IMR-90 (cell line): ENCODE measurements around the gene RNU1-1. TPM values are rescaled to one million over a fixed set of nuclear protein-coding genes. Genes with fewer than 3 reads are reported as not detected.
"Not testable (repeated sequence)": the region's sequence is repeated elsewhere in the genome, so short reads cannot be mapped to it uniquely, and the experiment has no call there.

Experiments
- ATAC-seq: fragments of 200-7000 bp; cut with Tn5 transposase; 2 replicates; pipeline ENCODE4 v1.9.1; 2020; ENCODE audit warnings: low read depth, mild to moderate bottlenecking, moderate library complexity
- BruUV-seq: library from RNA; stranded (reverse); fragments of 400-500 nt; replicated peaks from 2 replicates; lab custom pipeline; 2021; lab: Mats Ljungman, UMichigan
- CTCF ChIA-PET: fragments of 300-600 bp; formaldehyde crosslinking; extraction: SDS; loops from one replicate; lab custom pipeline; 2021; ENCODE audit warnings: antibody characterized with exemption; lab: Yijun Ruan, JAX
- POLR2A ChIA-PET: fragments of 300-600 bp; sonication (Branson Sonifier 250); formaldehyde crosslinking; loops from one replicate; lab custom pipeline; 2022; ENCODE audit warnings: antibody characterized with exemption; ENCODE audit not compliant: unreplicated experiment; lab: Charles Lee
- DNase-seq: peaks from one replicate; pipeline ENCODE4 v3.0.0; 2013
- H2AFZ ChIP-seq: replicated peaks from 2 replicates; pipeline ENCODE3; 2013; ENCODE audit warnings: low read length, mild to moderate bottlenecking; ENCODE audit not compliant: poor library complexity
- H2AK5ac ChIP-seq: 2 replicates; pipeline ENCODE4 v1.6.1; 2013; ENCODE audit warnings: low read depth, low read length, inconsistent platforms
- H2AK9ac ChIP-seq: replicated peaks from 2 replicates; pipeline ENCODE3; 2013; ENCODE audit warnings: mild to moderate bottlenecking, low read depth, low read length, moderate library complexity; ENCODE audit not compliant: poor library complexity
- H2BK120ac ChIP-seq: 2 replicates; pipeline ENCODE4 v1.6.1; 2013; ENCODE audit warnings: low read depth, low read length, inconsistent platforms
- H2BK15ac ChIP-seq: 3 replicates; pipeline ENCODE4 v1.6.1; 2013; ENCODE audit warnings: low read depth, low read length, inconsistent platforms
- H2BK20ac ChIP-seq: 2 replicates; pipeline ENCODE4 v1.6.1; 2013; ENCODE audit warnings: low read depth, mild to moderate bottlenecking, inconsistent platforms, low read length, moderate library complexity
- H2BK5ac ChIP-seq: 2 replicates; pipeline ENCODE4 v1.6.1; 2013; ENCODE audit warnings: mild to moderate bottlenecking, low read depth, low read length, inconsistent platforms; ENCODE audit not compliant: poor library complexity, severe bottlenecking
- H3K14ac ChIP-seq: replicated peaks from 2 replicates; pipeline ENCODE4 v1.6.1; 2013; ENCODE audit warnings: low read depth, low read length, inconsistent platforms
- H3K18ac ChIP-seq: 2 replicates; pipeline ENCODE4 v1.6.1; 2013; ENCODE audit warnings: low read depth, low read length, control low read depth
- H3K23ac ChIP-seq: 2 replicates; pipeline ENCODE4 v1.6.1; 2013; ENCODE audit warnings: low read depth, low read length, inconsistent platforms
- H3K27ac ChIP-seq: 2 replicates; pipeline ENCODE4 v1.5.1; 2013; ENCODE audit warnings: mild to moderate bottlenecking, control low read depth, low read length; ENCODE audit not compliant: insufficient read depth
- H3K27me3 ChIP-seq: 2 replicates; pipeline ENCODE4 v1.6.1; 2013; ENCODE audit warnings: low read length; ENCODE audit not compliant: control insufficient read depth, insufficient read depth
- H3K36me3 ChIP-seq: 2 replicates; pipeline ENCODE4 v1.6.1; 2013; ENCODE audit warnings: low read length, mixed read lengths; ENCODE audit not compliant: control insufficient read depth, insufficient read depth
- H3K4ac ChIP-seq: 2 replicates; pipeline ENCODE4 v1.6.1; 2013; ENCODE audit warnings: low read depth, low read length, inconsistent platforms
- H3K4me1 ChIP-seq: 2 replicates; pipeline ENCODE4 v1.6.1; 2013; ENCODE audit warnings: low read length, mixed read lengths; ENCODE audit not compliant: control insufficient read depth, insufficient read depth
- H3K4me2 ChIP-seq: 2 replicates; pipeline ENCODE4 v1.6.1; 2013; ENCODE audit warnings: low read depth, mild to moderate bottlenecking, control low read depth, low read length, moderate library complexity
- H3K4me3 ChIP-seq: 2 replicates; pipeline ENCODE4 v1.5.1; 2013; ENCODE audit warnings: low read depth, mild to moderate bottlenecking, control low read depth, low read length, moderate library complexity; ENCODE audit not compliant: insufficient read depth
- H3K56ac ChIP-seq: 2 replicates; pipeline ENCODE4 v1.6.1; 2013; ENCODE audit warnings: low read length, inconsistent platforms; ENCODE audit not compliant: insufficient read depth; ENCODE audit errors: extremely low read depth
- H3K79me1 ChIP-seq, 2 experiments: 2 replicates each; pipeline ENCODE4 v1.6.1; 2013; ENCODE audit warnings: low read length in 2 of 2, inconsistent platforms in 1 of 2, low read depth in 1 of 2
- H3K9ac ChIP-seq: 2 replicates; pipeline ENCODE4 v1.6.1; 2013; ENCODE audit warnings: low read depth, low read length, control low read depth
- H3K9me1 ChIP-seq: 2 replicates; pipeline ENCODE4 v1.6.1; 2013; ENCODE audit warnings: low read length, inconsistent platforms; ENCODE audit not compliant: insufficient read depth
- H3K9me3 ChIP-seq: 2 replicates; pipeline ENCODE4 v1.6.1; 2013; ENCODE audit warnings: low read length; ENCODE audit not compliant: control insufficient read depth, insufficient read depth
- H4K20me1 ChIP-seq: 2 replicates; pipeline ENCODE4 v1.6.1; 2013; ENCODE audit warnings: low read length, inconsistent platforms; ENCODE audit not compliant: insufficient read depth
- H4K5ac ChIP-seq: 2 replicates; pipeline ENCODE4 v1.6.1; 2013; ENCODE audit warnings: mild to moderate bottlenecking, low read depth, low read length, control low read depth
- H4K8ac ChIP-seq, 2 experiments: 2 replicates each; pipeline ENCODE4 v1.6.1; 2013; ENCODE audit warnings: low read depth in 2 of 2, low read length in 2 of 2, control low read depth in 1 of 2, inconsistent platforms in 1 of 2
- H4K91ac ChIP-seq: 2 replicates; pipeline ENCODE4 v1.6.1; 2013; ENCODE audit warnings: low read depth, low read length, inconsistent platforms; ENCODE audit not compliant: insufficient read depth
- WGBS, 2 experiments: methylation state at CpG; one replicate each; pipeline versions ENCODE4 v1.1.5 to v1.1.7; 2013; ENCODE audit warnings: missing lambda C conversion rate in 2 of 2; ENCODE audit not compliant: insufficient read length in 1 of 2; ENCODE audit errors: extremely low coverage in 2 of 2; 5-methylcytosine and 5-hydroxymethylcytosine counted together
- dilution Hi-C: fragments of 300-500 bp; cut with HindIII; formaldehyde crosslinking; loops from one replicate; pipeline ENCODE4 v1.14.3; 2018; ENCODE audit warnings: low sequenced_read_pairs; ENCODE audit not compliant: unreplicated experiment
- in situ Hi-C: fragments of 300-500 bp; cut with MboI; formaldehyde crosslinking; loops from 3 replicates; pipeline ENCODE4 v1.14.3; 2019; ENCODE audit warnings: low sequenced_read_pairs, inconsistent platforms, mixed read lengths
- intact Hi-C: fragments of 100-400 bp; cut with micrococcal nuclease; formaldehyde crosslinking; loops from 2 replicates; pipeline ENCODE4 v1.10.0; 2022
- polyA plus RNA-seq, 3 experiments: library from polyadenylated mRNA; depleted of rRNA; stranded (reverse); fragments of >200 nt; gene quantifications; 2 replicates each; pipeline ENCODE4 v1.2.3, GENCODE V29; 2012; ENCODE audit warnings: low replicate concordance in 1 of 3
- total RNA-seq: library from RNA; depleted of rRNA; stranded (reverse); fragments of >200 nt; gene quantifications from 2 replicates; pipeline ENCODE4 v1.2.3, GENCODE V29; 2012

The RNU1-1 gene
- total and polyA plus RNA-seq, 2 of the 4 experiments (the other 2 are of a cell fraction): under 0.01 TPM; not detected in 1

- peaks cover 0 to 21% of the 10 kb centered on the region in 2 experiments; a peak in 1 of 4 replicates for H3K79me1 ChIP-seq
- H3K4me2 ChIP-seq, in situ Hi-C loops, H2AK9ac ChIP-seq, CTCF ChIA-PET, H4K5ac ChIP-seq, H3K18ac ChIP-seq, H4K91ac ChIP-seq, H3K23ac ChIP-seq, intact Hi-C loops, H3K4ac ChIP-seq, H3K56ac ChIP-seq, H2AFZ ChIP-seq, H3K14ac ChIP-seq, H3K27ac ChIP-seq, H3K27me3 ChIP-seq, ATAC-seq, POLR2A ChIA-PET, H2BK120ac ChIP-seq, H2BK5ac ChIP-seq, dilution Hi-C loops, H3K4me3 ChIP-seq, H3K9ac ChIP-seq, H2AK5ac ChIP-seq, BruUV-seq, H4K20me1 ChIP-seq, DNase-seq, H3K9me3 ChIP-seq, H3K4me1 ChIP-seq, H2BK15ac ChIP-seq, H3K9me1 ChIP-seq, H4K8ac ChIP-seq, H2BK20ac ChIP-seq, H3K36me3 ChIP-seq: not testable (repeated sequence)
- 77% methylated on average over 4 of the region's 8 CpGs; no CpG with 5 or more reads in 1 of the 2 experiments for WGBS, 2 experiments
Observed at GRCh38 chr1:16501446-16501845, 12.6 kb downstream of the RNU1-1 start.

DNA sequence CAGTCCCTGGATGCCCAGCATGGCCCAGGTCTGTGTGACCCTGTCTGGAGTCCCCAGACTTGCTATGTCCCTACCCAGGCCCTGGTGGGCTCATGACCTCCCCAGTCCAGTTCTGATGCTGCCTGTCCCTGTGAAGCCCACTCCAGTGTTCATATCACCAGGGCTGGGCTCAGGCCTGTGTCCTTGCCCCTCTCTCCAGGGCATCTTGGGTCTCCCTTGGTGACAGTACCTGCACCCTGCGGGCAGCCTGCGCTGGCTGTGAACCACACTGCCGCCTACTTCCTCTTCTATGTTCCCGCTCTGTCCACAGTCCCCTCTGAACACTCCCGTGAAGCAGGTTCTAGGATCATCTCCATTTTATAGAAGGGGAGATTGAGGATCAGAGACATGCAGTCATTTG lies 13.1 kb downstream of the RNU1-1 start:
- ATAC-seq, H3K14ac ChIP-seq, H3K4me3 ChIP-seq, H3K4ac ChIP-seq, CTCF ChIA-PET, DNase-seq, H3K56ac ChIP-seq, H2AK9ac ChIP-seq, H3K27ac ChIP-seq, H4K20me1 ChIP-seq, H3K4me1 ChIP-seq, H4K8ac ChIP-seq, H2AK5ac ChIP-seq, H3K27me3 ChIP-seq, dilution Hi-C loops, H3K36me3 ChIP-seq, H4K91ac ChIP-seq, H3K9me3 ChIP-seq, H2BK15ac ChIP-seq, H4K5ac ChIP-seq, H2BK120ac ChIP-seq, BruUV-seq, H3K9me1 ChIP-seq, intact Hi-C loops, H2BK20ac ChIP-seq, H2AFZ ChIP-seq, H3K23ac ChIP-seq, in situ Hi-C loops, H3K9ac ChIP-seq, POLR2A ChIA-PET, H3K18ac ChIP-seq, H3K4me2 ChIP-seq, H2BK5ac ChIP-seq: not testable (repeated sequence)
- H3K79me1 ChIP-seq: peaks cover 0 to 21% of the 10 kb centered on the region in 2 experiments; a peak in 1 of 4 replicates
- WGBS, 2 experiments: no CpG with 5 or more reads among the region's 5 CpGs
